H9 (cell line): ENCODE measurements around the gene CHCHD1. TPM values are rescaled to one million over a fixed set of nuclear protein-coding genes. Genes with fewer than 3 reads are reported as not detected.

ENCODE experiments used
- DNase-seq: peaks from one replicate; pipeline ENCODE4 v3.0.0-alpha.2; 2017
- H2AFZ ChIP-seq: one replicate; pipeline ENCODE4 v1.6.1; 2013; ENCODE audit warnings: mild to moderate bottlenecking, low read length, control low read depth, moderate library complexity
- H2AK5ac ChIP-seq: 2 replicates; pipeline ENCODE4 v1.6.1; 2013; ENCODE audit warnings: low read length, control low read depth, mixed read lengths; ENCODE audit not compliant: insufficient read length
- H2BK120ac ChIP-seq: one replicate; pipeline ENCODE4 v1.6.1; 2013; ENCODE audit warnings: low read depth, mild to moderate bottlenecking, low read length, control low read depth, inconsistent platforms; ENCODE audit not compliant: poor library complexity, severe bottlenecking
- H2BK12ac ChIP-seq: 2 replicates; pipeline ENCODE4 v1.6.1; 2013; ENCODE audit warnings: low read length, control low read depth, mixed read lengths, low read depth; ENCODE audit not compliant: insufficient read length
- H2BK15ac ChIP-seq: 2 replicates; pipeline ENCODE4 v1.6.1; 2013; ENCODE audit warnings: low read depth, low read length, control low read depth
- H2BK20ac ChIP-seq: one replicate; pipeline ENCODE4 v1.6.1; 2013; ENCODE audit warnings: low read depth, mild to moderate bottlenecking, low read length, control low read depth, inconsistent platforms; ENCODE audit not compliant: poor library complexity, severe bottlenecking
- H2BK5ac ChIP-seq: 2 replicates; pipeline ENCODE4 v1.6.1; 2013; ENCODE audit warnings: low read length, control low read depth, mixed read lengths; ENCODE audit not compliant: insufficient read length
- H3K14ac ChIP-seq: 2 replicates; pipeline ENCODE4 v1.6.1; 2013; ENCODE audit warnings: low read length, control low read depth; ENCODE audit not compliant: insufficient read depth
- H3K18ac ChIP-seq: 2 replicates; pipeline ENCODE4 v1.6.1; 2013; ENCODE audit warnings: low read depth, mild to moderate bottlenecking, mixed read lengths, low read length, control low read depth; ENCODE audit not compliant: insufficient read length
- H3K23ac ChIP-seq: 2 replicates; pipeline ENCODE4 v1.6.1; 2013; ENCODE audit warnings: low read length, control low read depth, mixed read lengths, low read depth; ENCODE audit not compliant: insufficient read length
- H3K23me2 ChIP-seq: 2 replicates; pipeline ENCODE4 v1.6.1; 2013; ENCODE audit warnings: low read depth, mild to moderate bottlenecking, mixed read lengths, low read length, control low read depth; ENCODE audit not compliant: insufficient read length, poor library complexity, severe bottlenecking
- H3K27ac ChIP-seq: 2 replicates; pipeline ENCODE4 v1.5.1; 2013; ENCODE audit warnings: low read length, control low read depth, mixed read lengths, low read depth; ENCODE audit not compliant: insufficient read length
- H3K27me3 ChIP-seq: 2 replicates; pipeline ENCODE4 v1.6.1; 2013; ENCODE audit warnings: low read length, control low read depth, inconsistent platforms; ENCODE audit not compliant: insufficient read depth
- H3K4ac ChIP-seq: 2 replicates; pipeline ENCODE4 v1.6.1; 2013; ENCODE audit warnings: low read depth, mild to moderate bottlenecking, control low read depth, inconsistent platforms, low read length, moderate library complexity
- H3K4me1 ChIP-seq: 2 replicates; pipeline ENCODE4 v1.6.1; 2013; ENCODE audit warnings: low read length, control low read depth, inconsistent platforms; ENCODE audit not compliant: insufficient read depth
- H3K4me2 ChIP-seq: 2 replicates; pipeline ENCODE4 v1.6.1; 2013; ENCODE audit warnings: low read length, control low read depth, mixed read lengths; ENCODE audit not compliant: insufficient read length, insufficient read depth
- H3K56ac ChIP-seq: 2 replicates; pipeline ENCODE4 v1.6.1; 2013; ENCODE audit warnings: low read depth, mild to moderate bottlenecking, mixed read lengths, low read length, control low read depth; ENCODE audit not compliant: insufficient read length
- H3K79me1 ChIP-seq: 2 replicates; pipeline ENCODE4 v1.6.1; 2013; ENCODE audit warnings: low read depth, mild to moderate bottlenecking, moderate library complexity, low read length, control low read depth, inconsistent platforms; ENCODE audit not compliant: insufficient read depth, poor library complexity, severe bottlenecking
- H3K79me2 ChIP-seq: 2 replicates; pipeline ENCODE4 v1.6.1; 2013; ENCODE audit warnings: low read length, control low read depth, inconsistent platforms; ENCODE audit not compliant: insufficient read depth
- H3K9ac ChIP-seq: 2 replicates; pipeline ENCODE4 v1.6.1; 2013; ENCODE audit warnings: low read length, control low read depth, mixed read lengths; ENCODE audit not compliant: insufficient read length; ENCODE audit errors: extremely low read depth
- H3K9me3 ChIP-seq: one replicate; pipeline ENCODE4 v1.6.1; 2013; ENCODE audit warnings: low read depth, low read length, inconsistent platforms; ENCODE audit not compliant: control insufficient read depth
- H3T11ph ChIP-seq: one replicate; pipeline ENCODE4 v1.6.1; 2013; ENCODE audit warnings: mild to moderate bottlenecking, low read length, control low read depth, inconsistent platforms
- H4K20me1 ChIP-seq: one replicate; pipeline ENCODE4 v1.6.1; 2013; ENCODE audit not compliant: control insufficient read depth, insufficient read length, insufficient read depth
- H4K5ac ChIP-seq: 2 replicates; pipeline ENCODE4 v1.6.1; 2013; ENCODE audit warnings: low read depth, mild to moderate bottlenecking, mixed read lengths, low read length, control low read depth; ENCODE audit not compliant: insufficient read length
- H4K8ac ChIP-seq: replicated peaks from 2 replicates; pipeline ENCODE4 v1.6.1; 2013; ENCODE audit warnings: low read length, control low read depth, mixed read lengths, low read depth; ENCODE audit not compliant: insufficient read length
- H4K91ac ChIP-seq: 2 replicates; pipeline ENCODE4 v1.6.1; 2013; ENCODE audit warnings: low read depth, mild to moderate bottlenecking, moderate library complexity, mixed read lengths, low read length, control low read depth; ENCODE audit not compliant: insufficient read length
- H3K27ac Mint-ChIP-seq, 3 experiments: 2 replicates in 2 of 3; 3 replicates in 1 of 3; pipeline ENCODE4 v1.8.0; 2020 to 2021; ENCODE audit warnings: mixed read lengths in 3 of 3, mild to moderate bottlenecking in 1 of 3, moderate library complexity in 1 of 3
- H3K27me3 Mint-ChIP-seq: 2 replicates; pipeline ENCODE4 v1.8.0; 2021; ENCODE audit warnings: low read depth, mild to moderate bottlenecking, moderate library complexity, mixed read lengths
- H3K36me3 Mint-ChIP-seq, 3 experiments: 2 replicates in 2 of 3; 3 replicates in 1 of 3; pipeline ENCODE4 v1.8.0; 2020 to 2021; ENCODE audit warnings: low read depth in 3 of 3, mixed read lengths in 3 of 3; ENCODE audit not compliant: insufficient read depth in 1 of 3
- H3K4me1 Mint-ChIP-seq, 2 experiments: 2 replicates each; pipeline ENCODE4 v1.8.0; 2020; ENCODE audit warnings: mixed read lengths in 2 of 2
- H3K4me3 Mint-ChIP-seq, 2 experiments: 2 replicates in 1 of 2; 3 replicates in 1 of 2; pipeline ENCODE4 v1.8.0; 2020 to 2021; ENCODE audit warnings: mild to moderate bottlenecking in 2 of 2, mixed read lengths in 2 of 2, moderate library complexity in 1 of 2
- H3K9me3 Mint-ChIP-seq, 2 experiments: 2 replicates in 1 of 2; 3 replicates in 1 of 2; pipeline ENCODE4 v1.8.0; 2020; ENCODE audit warnings: mild to moderate bottlenecking in 2 of 2, mixed read lengths in 2 of 2, moderate library complexity in 1 of 2
- CTCF ChIP-seq: fragments of 200-600 bp; sonication (generic); conservative IDR thresholded peaks from 3 replicates; pipeline ENCODE4 v1.8.0; 2021; ENCODE audit warnings: antibody characterized with exemption, mild to moderate bottlenecking
- WGBS: extraction: QIAGEN DNeasy Blood & Tissue Kit; methylation state at CpG from one replicate; pipeline ENCODE4 v1.1.7; 2013; ENCODE audit warnings: missing lambda C conversion rate, low lambda C conversion rate, mixed read lengths; ENCODE audit not compliant: insufficient read length; ENCODE audit errors: extremely low coverage; 5-methylcytosine and 5-hydroxymethylcytosine counted together
- total RNA-seq: library from RNA; stranded (reverse); gene quantifications from 2 replicates; pipeline ENCODE4 v1.2.1, GENCODE V29; 2021

Gene CHCHD1
- total RNA-seq, 1 experiment from 2014 or later, result 45.9 TPM

DNA sequence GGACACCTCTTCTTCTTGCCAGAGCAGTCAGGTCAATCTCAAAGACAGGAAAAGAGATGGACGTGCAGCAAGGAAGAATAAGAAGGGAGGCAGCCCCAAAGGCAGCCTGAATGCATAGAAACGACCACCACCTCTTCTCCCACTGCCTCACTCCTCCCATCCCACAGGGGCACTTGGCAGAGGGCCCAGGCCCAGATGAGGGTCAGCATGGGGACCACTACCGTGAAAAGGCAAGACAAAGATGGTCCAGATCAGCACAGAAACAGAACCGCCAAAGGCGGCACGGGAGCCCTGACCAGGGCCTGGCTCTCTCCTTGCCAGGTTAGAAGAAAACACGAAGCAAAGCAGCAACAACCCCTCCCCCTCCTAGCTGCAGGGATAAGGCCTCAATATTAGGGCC lies 31.5 kb downstream of the CHCHD1 start:
- Histone ChIP-seq H2AFZ (no peak overlapping the region), H3K27me3 (no peaks in the 10 kb centered on the region), H3K18ac (no peak overlapping the region), H3K27ac (no peak overlapping the region), H4K8ac (no peak overlapping the region), H2BK20ac (no peak overlapping the region), H2BK5ac (no peak overlapping the region), H3K9me3 (no peaks in the 10 kb centered on the region), H3K79me2 (no peaks in the 10 kb centered on the region), H4K20me1 (no peaks in the 10 kb centered on the region), H3K56ac (no peak overlapping the region), H3K23me2 (peaks cover 2% of the 10 kb centered on the region), H3K4me2 (no peak overlapping the region), H3K4me1 (no peaks in the 10 kb centered on the region), H2BK12ac (no peak overlapping the region), H4K91ac (no peak overlapping the region), H2AK5ac (no peak overlapping the region), H2BK15ac (no peak overlapping the region), H3T11ph (no peak overlapping the region), H3K4ac (no peak overlapping the region), H2BK120ac (no peak overlapping the region), H3K79me1 (no peaks in the 10 kb centered on the region), H3K23ac (no peak overlapping the region), H3K9ac (no peak overlapping the region), H4K5ac (no peak overlapping the region), H3K14ac (no peak overlapping the region)
- H3K36me3 Mint-ChIP-seq, result peaks cover 20 to 45% (median 25%) of the 10 kb centered on the region in 3 experiments; a peak in 6 of 7 replicates
- no peak for DNase-seq
- no peak for TF ChIP-seq CTCF
- H3K4me1 Mint-ChIP-seq, result peaks cover 11 to 12% of the 10 kb centered on the region in 2 experiments
- H3K4me3 Mint-ChIP-seq, result no peak overlapping the region
- H3K9me3 Mint-ChIP-seq, result no peaks in the 10 kb centered on the region; a peak in 1 of 5 replicates
- no CpG with 5 or more reads among the region's 7 CpGs for WGBS
- H3K27ac Mint-ChIP-seq, result peak overlapping the region in 1 of 3 experiments; percentile 1; a peak in 1 of 7 replicates
- H3K27me3 Mint-ChIP-seq, result no peaks in the 10 kb centered on the region
